H1 (cell line): ENCODE measurements around the gene DCLK1.

ENCODE experiments used
- CREB1 ChIP-seq: IDR thresholded peaks from 2 replicates; pipeline ENCODE4 v1.6.1; 2012; ENCODE audit warnings: inconsistent platforms
- EZH2 ChIP-seq: fragments of 200-600 bp; sonication (generic); IDR thresholded peaks from 2 replicates; pipeline ENCODE4 v1.7.1; 2012; ENCODE audit warnings: low read depth, mild to moderate bottlenecking, moderate library complexity, low read length, inconsistent platforms; ENCODE audit not compliant: severe bottlenecking
- KDM1A ChIP-seq: fragments of 200-600, 300-600 bp; sonication (generic); IDR thresholded peaks from 2 replicates; pipeline ENCODE4 v1.7.1; 2016; ENCODE audit warnings: mild to moderate bottlenecking, low read length, borderline replicate concordance
- POLR2A ChIP-seq, 2 experiments: IDR thresholded peaks; 1 replicate in 1 of 2; 2 replicates in 1 of 2; pipeline ENCODE4 v1.6.1; 2011; ENCODE audit warnings: low read depth in 2 of 2, low read length in 2 of 2, mild to moderate bottlenecking in 2 of 2; ENCODE audit errors: control extremely low read depth in 1 of 2
- POLR2AphosphoS5 ChIP-seq: IDR thresholded peaks from 2 replicates; pipeline ENCODE4 v1.6.1; 2011; ENCODE audit warnings: low read depth, low read length
- TF ChIP-seq, protein P1 (sequence below), 3 experiments: IDR thresholded peaks; 1 replicate in 2 of 3; 2 replicates in 1 of 3; pipeline versions ENCODE4 v1.5.1 to v1.6.1; 2011; ENCODE audit warnings: low read length in 3 of 3, mild to moderate bottlenecking in 3 of 3, inconsistent platforms in 2 of 3, low read depth in 1 of 3, moderate library complexity in 1 of 3; ENCODE audit not compliant: insufficient read depth in 1 of 3; ENCODE audit errors: control extremely low read depth in 1 of 3

DNA sequence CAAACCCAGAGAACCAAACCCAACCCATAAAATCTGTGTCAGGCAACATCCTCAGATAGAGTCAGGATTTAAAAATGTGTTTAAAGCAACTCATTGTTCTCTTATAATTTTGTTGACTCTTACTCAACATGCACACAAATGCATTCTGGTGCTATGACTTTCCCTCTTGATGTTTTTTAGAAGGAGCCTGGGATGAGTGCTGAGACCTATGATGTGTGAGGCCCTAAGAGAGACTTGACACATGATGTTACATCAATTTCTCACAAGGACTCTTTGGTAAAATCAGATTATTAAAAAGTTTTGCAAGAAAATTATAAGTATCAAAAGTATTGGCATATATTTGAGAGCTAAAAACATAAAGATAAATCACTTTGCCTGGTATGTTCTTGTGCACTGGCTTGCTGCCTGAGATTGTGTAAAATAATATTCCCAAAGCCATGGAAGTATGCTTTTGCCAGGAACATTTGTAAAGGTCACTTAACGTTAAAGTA, 173.9 kb downstream of the DCLK1 start:
- TF ChIP-seq, protein P1, sequence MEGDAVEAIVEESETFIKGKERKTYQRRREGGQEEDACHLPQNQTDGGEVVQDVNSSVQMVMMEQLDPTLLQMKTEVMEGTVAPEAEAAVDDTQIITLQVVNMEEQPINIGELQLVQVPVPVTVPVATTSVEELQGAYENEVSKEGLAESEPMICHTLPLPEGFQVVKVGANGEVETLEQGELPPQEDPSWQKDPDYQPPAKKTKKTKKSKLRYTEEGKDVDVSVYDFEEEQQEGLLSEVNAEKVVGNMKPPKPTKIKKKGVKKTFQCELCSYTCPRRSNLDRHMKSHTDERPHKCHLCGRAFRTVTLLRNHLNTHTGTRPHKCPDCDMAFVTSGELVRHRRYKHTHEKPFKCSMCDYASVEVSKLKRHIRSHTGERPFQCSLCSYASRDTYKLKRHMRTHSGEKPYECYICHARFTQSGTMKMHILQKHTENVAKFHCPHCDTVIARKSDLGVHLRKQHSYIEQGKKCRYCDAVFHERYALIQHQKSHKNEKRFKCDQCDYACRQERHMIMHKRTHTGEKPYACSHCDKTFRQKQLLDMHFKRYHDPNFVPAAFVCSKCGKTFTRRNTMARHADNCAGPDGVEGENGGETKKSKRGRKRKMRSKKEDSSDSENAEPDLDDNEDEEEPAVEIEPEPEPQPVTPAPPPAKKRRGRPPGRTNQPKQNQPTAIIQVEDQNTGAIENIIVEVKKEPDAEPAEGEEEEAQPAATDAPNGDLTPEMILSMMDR (IDR thresholded peaks at IDR 0.05; ENCODE audit: control extremely low read depth in 1 of 3, insufficient read depth in 1 of 3, low read depth in 1 of 3, low read length in 3 of 3), result no peak
- no peak for TF ChIP-seq POLR2AphosphoS5
- no peak for TF ChIP-seq CREB1
- no peak for TF ChIP-seq EZH2
- TF ChIP-seq KDM1A, result no peak
- TF ChIP-seq POLR2A (IDR thresholded peaks at IDR 0.05; ENCODE audit: control extremely low read depth in 1 of 2, low read depth in 2 of 2, low read length in 2 of 2), result no peak
